Ishikawa (cell line): ENCODE measurements around the gene ADGRF1.

Experiments
- EP300 ChIP-seq: IDR thresholded peaks from 2 replicates; pipeline ENCODE4 v1.6.1; 2012; ENCODE audit warnings: borderline replicate concordance
- YY1 ChIP-seq: IDR thresholded peaks from 2 replicates; pipeline ENCODE4 v1.6.1; 2012; ENCODE audit warnings: low read depth

DNA sequence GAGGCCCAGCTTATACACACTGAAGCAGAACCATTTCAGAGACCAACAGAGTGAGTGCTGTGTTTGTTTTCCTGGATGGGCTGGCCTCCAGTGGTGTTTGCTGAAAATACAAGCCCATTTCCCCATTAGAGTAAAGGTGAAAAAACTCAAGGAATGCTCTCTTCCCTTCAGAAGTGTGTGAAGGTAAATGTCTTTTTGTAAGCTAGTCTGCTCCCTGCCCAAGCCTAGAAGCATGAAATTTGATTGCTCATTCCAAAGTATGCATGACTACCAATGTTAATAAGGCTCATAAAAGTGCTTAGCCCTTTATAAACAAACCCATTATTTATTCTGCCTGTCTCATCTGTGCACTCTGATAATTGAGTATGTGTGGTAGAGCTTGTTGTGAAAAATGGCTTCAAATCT, 59.1 kb downstream of the ADGRF1 start:
- TF ChIP-seq EP300 (no peak), YY1 (no peak)
